ENCODE results near the gene ARVCF.
A peak's percentile ranks its signal among the peaks of the same experiment; 100 is the strongest.

ARVCF gene

GRCh38 chr22:19961868-19962245 lies 54.8 kb downstream of the ARVCF start:
- no peak for DNase-seq (ENCODE audit: low read depth, low spot score)

GRCh38 chr22:19961201-19961580 lies 55.4 kb downstream of the ARVCF start:
- DNase-seq (ENCODE audit: low read depth, low spot score): no peak

- DNase-seq (ENCODE audit: low read depth, low spot score): no peak
Measured at GRCh38 chr22:19960491-19961200, 56.0 kb downstream of the ARVCF start.

GRCh38 chr22:19959587-19960490 lies 56.8 kb downstream of the ARVCF start:
- DNase-seq (ENCODE audit: low read depth, low spot score): no peak

- DNase-seq (ENCODE audit: low read depth, low spot score): no peak
Measured at GRCh38 chr22:19959043-19959586, 57.5 kb downstream of the ARVCF start.

DNA sequence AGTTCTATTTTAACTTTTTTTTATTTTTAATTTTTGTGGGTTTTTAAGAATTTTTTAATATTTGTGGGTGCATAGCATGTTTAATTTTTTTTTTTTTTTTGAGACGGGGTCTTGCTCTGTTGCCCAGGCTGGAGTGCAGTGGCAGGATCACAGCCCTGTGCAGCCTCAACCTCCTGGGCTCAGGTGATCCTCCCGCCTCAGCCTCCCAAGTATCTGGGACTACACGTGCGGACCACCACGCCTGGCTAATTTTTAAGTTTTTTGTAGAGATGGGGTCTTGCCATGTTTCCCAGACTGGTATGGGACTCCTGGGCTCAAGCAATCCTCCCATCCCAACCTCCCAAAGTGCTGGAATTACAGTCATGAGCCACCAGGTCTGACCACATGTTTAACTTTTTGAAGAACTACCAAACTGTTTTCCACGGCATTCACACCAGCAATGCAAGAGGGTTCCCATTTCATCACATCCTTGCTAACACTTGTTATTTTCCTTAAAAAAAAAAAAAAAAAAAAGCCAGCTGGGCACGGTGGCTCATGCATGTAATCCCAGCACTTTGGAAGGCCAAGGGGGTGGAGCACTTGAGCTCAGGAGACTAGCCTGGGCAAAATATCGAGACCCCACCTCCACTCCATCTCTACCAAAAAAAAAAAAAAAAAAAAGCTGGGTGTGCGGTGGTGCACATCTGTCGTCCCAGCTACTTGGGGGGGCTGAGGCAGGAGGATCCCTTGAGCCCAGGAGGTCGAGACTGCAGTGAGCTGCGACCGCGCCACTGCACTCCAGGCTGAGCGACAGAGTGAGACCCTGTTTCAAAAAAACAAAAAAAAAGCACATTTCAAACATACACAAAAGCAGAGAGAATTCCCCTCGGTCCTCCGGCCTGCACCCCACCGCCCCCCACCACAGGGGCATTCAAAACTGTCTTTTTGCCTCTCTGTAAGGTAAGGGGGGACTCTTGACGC lies 58.3 kb downstream of the ARVCF start:
- no peak for DNase-seq (ENCODE audit: low read depth, low spot score)

DNA sequence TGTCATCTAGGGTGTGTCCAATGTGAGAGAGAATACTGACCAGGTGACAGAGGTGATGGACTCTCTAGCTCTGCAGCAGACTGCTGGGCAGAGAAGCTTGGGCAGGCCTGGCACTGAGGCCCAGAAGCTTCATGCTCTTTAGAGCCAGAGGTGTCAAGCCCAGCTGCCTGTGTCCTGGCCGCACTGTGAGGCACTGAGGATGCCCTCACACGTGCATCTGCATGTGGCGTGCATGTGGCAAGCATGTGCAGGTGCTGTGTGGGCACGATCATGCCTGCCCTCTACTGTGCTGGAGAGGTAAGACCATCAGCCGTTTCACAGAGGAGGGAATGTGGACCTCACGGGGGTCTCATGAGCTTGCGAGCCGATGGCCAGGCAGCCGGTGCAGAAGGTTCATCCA lies 59.2 kb downstream of the ARVCF start:
- no peak for DNase-seq (ENCODE audit: low read depth, low spot score)

- DNase-seq (ENCODE audit: low read depth, low spot score): no peak
Measured at GRCh38 chr22:19955241-19956128, 61.1 kb downstream of the ARVCF start.

DNA sequence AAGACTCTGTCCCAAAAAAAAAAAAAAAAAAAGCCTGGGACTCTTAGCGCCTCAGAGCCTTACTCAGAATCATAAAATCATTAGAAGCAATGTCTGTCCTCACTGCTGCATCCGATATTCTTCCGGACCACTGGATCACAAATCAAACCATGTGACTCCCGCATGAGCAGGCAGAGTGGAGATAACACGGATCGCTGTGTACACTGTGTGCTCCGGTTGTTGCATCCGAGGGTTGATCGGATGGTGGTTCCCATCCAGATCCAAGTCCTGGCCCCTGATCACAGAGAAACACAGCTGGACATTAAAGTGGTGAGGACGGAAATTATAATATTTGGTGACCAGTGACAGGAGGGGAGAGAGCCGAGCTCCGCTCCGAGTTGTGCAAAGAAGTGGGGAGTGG lies 65.3 kb downstream of the ARVCF start:
- DNase-seq (ENCODE audit: low read depth, low spot score): no peak

DNA sequence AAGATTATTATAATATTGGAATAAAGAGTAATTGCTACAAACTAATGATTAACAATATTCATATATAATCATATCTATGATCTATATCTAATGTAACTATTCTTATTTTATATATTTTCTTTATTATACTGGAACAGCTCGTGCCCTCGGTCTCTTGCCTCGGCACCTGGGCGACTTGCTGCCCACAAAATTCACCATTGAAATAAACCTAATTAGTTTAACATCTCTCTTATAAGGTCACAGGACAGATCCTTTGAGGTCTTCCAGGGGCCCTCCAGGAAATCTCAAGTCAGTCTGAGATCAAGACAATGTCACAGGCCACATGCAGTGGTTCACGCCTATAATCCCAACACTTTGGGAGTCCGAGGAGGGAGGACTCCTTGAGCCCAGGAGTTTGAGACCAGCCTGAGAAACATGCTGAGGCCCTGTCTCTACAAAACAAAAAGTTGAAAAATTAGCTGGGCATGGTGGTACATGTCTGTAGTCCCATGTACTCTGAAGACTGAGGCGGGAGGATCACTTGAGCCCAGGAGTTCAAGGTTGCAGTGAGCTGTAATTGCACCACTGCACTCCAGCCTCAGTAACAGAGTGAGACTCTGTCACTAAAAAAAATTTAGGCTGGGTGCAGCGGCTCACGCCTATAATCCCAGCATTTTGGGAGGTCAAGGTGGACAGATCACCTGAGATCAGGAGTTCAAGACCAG lies 68.4 kb downstream of the ARVCF start:
- no peak for DNase-seq (ENCODE audit: low read depth, low spot score)

DNA sequence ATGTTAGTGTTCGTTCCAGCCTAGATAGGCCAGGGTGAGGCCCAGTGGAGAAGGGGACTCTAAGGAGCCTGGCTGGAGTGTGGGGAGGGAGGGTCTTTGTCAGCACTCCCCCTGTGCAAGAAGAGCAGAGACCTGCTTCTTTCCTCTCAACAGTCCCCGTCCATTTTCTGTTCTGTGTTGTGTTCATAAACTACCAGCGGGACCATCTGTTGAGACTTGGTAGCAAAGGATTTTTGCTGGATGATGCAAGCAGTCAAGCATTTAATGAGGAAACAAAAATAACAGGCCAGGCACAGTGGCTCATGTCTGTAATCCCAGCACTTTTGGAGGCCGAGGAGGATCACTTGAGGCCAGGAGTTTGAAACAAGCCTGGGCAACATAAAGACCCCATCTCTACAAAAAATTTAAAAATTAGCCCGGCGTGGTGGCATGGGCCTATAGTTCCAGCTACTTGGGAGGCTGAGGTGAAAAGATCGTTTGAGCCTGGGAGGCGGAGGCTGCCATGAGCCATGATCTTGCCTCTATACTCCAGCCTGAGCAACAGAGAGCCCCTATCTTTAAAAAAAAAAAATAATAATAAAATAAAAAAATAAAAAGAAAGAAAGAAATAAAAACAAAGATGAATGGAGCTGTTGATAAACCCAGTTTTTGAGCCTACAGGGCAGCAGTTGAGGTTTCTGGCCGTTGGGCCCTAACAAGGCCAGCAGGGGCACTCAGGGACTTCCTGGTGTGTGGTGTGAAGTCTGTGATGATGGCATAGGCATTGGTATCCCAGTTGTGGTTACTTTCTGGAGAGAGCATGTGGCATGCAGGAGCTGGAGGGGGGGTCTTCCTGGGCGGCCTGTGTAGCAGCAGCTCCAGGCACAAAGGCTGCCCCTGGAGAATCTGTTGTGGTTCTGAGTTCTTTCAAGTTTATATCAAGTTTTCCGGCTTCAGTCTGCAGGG lies 73.3 kb downstream of the ARVCF start:
- DNase-seq (ENCODE audit: low read depth, low spot score): no peak

DNA sequence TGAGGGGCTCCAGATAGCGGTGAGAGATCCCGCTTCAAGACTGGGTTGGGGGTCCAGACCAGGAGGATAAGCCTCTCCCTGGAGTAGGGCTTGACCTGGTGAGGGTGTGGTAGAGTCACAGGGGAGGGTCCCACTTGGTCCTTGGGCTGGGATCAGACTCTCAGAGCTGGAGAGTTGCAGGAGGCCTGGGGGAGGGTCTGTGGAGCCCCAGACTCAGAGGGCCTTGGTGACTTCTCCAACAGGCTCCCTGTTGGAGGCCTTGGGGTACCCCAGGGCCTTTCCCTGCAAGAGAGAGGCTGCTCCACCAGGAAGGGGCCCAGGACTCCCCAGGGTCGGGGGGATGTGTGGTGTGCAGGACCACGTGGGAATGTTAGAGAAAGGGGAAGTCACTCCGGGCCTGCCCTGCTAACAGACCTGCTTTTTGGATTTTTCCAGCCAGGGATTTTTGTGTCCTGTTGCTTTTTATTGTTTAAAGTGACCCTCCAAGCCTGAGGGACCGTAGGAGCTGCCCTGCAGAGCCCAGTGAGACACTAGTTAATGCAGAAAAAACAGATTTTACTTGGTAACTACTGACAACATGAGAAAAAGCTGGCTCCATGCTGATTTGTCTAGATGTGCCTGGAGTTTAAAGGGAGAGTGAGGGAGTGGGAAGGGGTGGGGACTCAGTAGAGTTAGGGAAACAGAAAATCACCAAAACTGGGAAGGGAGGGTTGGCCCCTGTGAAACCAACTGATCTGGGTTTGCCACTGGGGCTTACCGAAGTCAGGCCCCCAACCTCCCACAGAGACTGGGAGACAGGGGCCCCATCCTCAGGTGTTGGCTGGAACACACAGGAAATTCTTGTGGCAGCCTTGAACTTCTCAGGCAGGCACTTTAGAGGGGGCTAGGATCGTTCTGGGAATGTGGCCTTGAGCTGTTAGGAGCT lies 74.2 kb downstream of the ARVCF start:
- no peak for DNase-seq (ENCODE audit: low read depth, low spot score)

GRCh38 chr22:19941365-19942082 lies 75.1 kb downstream of the ARVCF start, which contains the start of the genes COMT and TXNRD2:
Gene COMT (plus strand): TSS chr22:19941772. CDS start chr22:19962527, 20,755 bp downstream.
Gene TXNRD2 (minus strand): TSS chr22:19941818. CDS start chr22:19941803, 15 bp downstream.
- peak; percentile 31 for DNase-seq (ENCODE audit: low read depth, low spot score)

DNA sequence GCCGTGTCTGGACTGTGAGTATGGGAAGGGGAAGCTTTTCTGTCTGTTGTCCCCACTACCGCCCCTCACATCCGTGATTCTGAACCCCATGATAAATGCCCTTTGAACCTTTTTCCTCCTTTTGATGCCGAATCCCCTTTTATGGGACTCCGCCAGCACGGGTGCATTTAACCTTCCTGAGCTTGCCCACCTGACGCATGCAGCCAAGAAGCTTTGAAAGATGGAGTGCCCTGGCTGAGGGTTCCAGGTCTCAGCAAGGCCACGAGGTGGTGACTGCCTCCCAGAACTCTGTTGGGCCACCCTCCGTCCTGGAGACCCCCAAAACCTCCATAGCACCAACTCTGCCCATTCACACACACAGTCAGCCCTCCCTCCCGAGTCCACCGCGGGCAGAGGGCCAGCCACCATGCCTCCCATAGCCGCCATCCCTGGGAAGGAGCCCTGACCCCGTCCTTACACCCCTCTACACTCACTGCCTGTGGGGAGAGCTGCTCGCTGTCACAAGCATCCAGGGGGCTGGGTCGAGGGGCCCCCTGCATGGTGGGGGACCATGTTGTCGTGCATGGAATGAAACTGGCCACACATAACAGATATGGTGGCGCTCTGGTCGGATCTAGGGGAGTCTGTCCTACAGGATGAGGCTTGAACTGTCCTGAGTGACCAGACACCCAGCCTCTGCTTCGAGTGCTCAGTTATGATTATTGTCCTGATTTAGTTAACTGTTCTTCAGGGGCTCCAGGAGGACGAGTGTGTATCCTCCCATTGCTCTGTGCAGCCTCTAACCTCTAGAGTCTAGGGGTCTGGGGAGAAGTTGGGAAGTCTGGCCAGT lies 75.9 kb downstream of the ARVCF start:
- DNase-seq (ENCODE audit: low read depth, low spot score): no peak

- no peak for DNase-seq (ENCODE audit: low read depth, low spot score)
Measured at GRCh38 chr22:19937616-19938473, 78.8 kb downstream of the ARVCF start.
